Fibroblast of skin of scalp (primary cell): Measurements from ENCODE around the gene C2CD3.
"Not testable (repeated sequence)": the region's sequence is repeated elsewhere in the genome, so short reads cannot be mapped to it uniquely, and the experiment has no call there.

ENCODE experiments used
- DNase-seq: peaks from one replicate; pipeline ENCODE4 v3.0.0-alpha.2; 2013

Gene C2CD3

GRCh38 chr11:74120260-74121035 lies 50.4 kb downstream of the C2CD3 start:
- DNase-seq: not testable (repeated sequence)

GRCh38 chr11:74116719-74117118 lies 54.1 kb downstream of the C2CD3 start:
- DNase-seq: no peak

GRCh38 chr11:74112877-74113276 lies 57.9 kb downstream of the C2CD3 start:
- DNase-seq: no peak

GRCh38 chr11:74106124-74106523 lies 64.7 kb downstream of the C2CD3 start:
- no peak for DNase-seq

GRCh38 chr11:74102321-74102720 lies 68.5 kb downstream of the C2CD3 start:
- no peak for DNase-seq

GRCh38 chr11:74100735-74101134 lies 70.1 kb downstream of the C2CD3 start:
- no peak for DNase-seq

- no peak for DNase-seq
Observed at GRCh38 chr11:74100231-74100630, 70.6 kb downstream of the C2CD3 start.

- DNase-seq: peak; percentile 14
Observed at GRCh38 chr11:74097686-74098237, 73.0 kb downstream of the C2CD3 start.

- DNase-seq: no peak
Observed at GRCh38 chr11:74094393-74094792, 76.4 kb downstream of the C2CD3 start.

GRCh38 chr11:74092425-74092824 lies 78.4 kb downstream of the C2CD3 start:
- no peak for DNase-seq

- no peak for DNase-seq
Observed at GRCh38 chr11:74091549-74091948, 79.3 kb downstream of the C2CD3 start.

GRCh38 chr11:74090701-74091100 lies 80.1 kb downstream of the C2CD3 start:
- DNase-seq: peak; percentile 4

GRCh38 chr11:74086242-74086884 lies 84.4 kb downstream of the C2CD3 start:
- no peak for DNase-seq

- no peak for DNase-seq
Observed at GRCh38 chr11:74085542-74085892, 85.3 kb downstream of the C2CD3 start.

GRCh38 chr11:74084796-74085541 lies 85.8 kb downstream of the C2CD3 start:
- DNase-seq: no peak

- DNase-seq: not testable (repeated sequence)
Observed at GRCh38 chr11:74083927-74084326, 86.9 kb downstream of the C2CD3 start.

GRCh38 chr11:74081428-74081827 lies 89.4 kb downstream of the C2CD3 start:
- DNase-seq: no peak

- no peak for DNase-seq
Observed at GRCh38 chr11:74077193-74077592, 93.6 kb downstream of the C2CD3 start.

- DNase-seq: no peak
Observed at GRCh38 chr11:74072721-74073120, 98.1 kb downstream of the C2CD3 start.

- no peak for DNase-seq
Observed at GRCh38 chr11:74072286-74072685, 98.5 kb downstream of the C2CD3 start.

GRCh38 chr11:74070723-74071492 lies 99.9 kb downstream of the C2CD3 start:
- peak; percentile 9 for DNase-seq
